ENCODE results near the gene TMX1.

Gene TMX1

GRCh38 chr14:51294951-51295525 is 55.0 kb downstream of the TMX1 start:
- no peak for DNase-seq

- DNase-seq = no peak
Measured at GRCh38 chr14:51295646-51296263, 55.7 kb downstream of the TMX1 start.

- no peak for DNase-seq
Measured at GRCh38 chr14:51297066-51297465, 57.0 kb downstream of the TMX1 start.

- no peak for DNase-seq
Measured at GRCh38 chr14:51298895-51299294, 58.8 kb downstream of the TMX1 start.

GRCh38 chr14:51302295-51303030 is 62.4 kb downstream of the TMX1 start:
- no peak for DNase-seq

GRCh38 chr14:51304438-51304837 is 64.4 kb downstream of the TMX1 start:
- no peak for DNase-seq

- DNase-seq = no peak
Measured at GRCh38 chr14:51304941-51305340, 64.9 kb downstream of the TMX1 start.

GRCh38 chr14:51305751-51306150 is 65.7 kb downstream of the TMX1 start:
- DNase-seq = no peak

Data from stimulated activated CD4-positive, alpha-beta T cell treated with anti-CD3 and anti-CD28 coated beads, Interleukin-12 subunit alpha, Interleukin-12 subunit beta, amount 100 ng/mL, for 4 hours (primary cell).